GM12872 (cell line): ENCODE results near the gene MADCAM1.

Experiments
- TF ChIP-seq, protein P1 (sequence below): IDR thresholded peaks from 3 replicates; pipeline ENCODE4 v1.5.1; 2011; ENCODE audit warnings: low read depth, mild to moderate bottlenecking, low read length, moderate library complexity; ENCODE audit not compliant: insufficient read depth

The MADCAM1 gene

DNA sequence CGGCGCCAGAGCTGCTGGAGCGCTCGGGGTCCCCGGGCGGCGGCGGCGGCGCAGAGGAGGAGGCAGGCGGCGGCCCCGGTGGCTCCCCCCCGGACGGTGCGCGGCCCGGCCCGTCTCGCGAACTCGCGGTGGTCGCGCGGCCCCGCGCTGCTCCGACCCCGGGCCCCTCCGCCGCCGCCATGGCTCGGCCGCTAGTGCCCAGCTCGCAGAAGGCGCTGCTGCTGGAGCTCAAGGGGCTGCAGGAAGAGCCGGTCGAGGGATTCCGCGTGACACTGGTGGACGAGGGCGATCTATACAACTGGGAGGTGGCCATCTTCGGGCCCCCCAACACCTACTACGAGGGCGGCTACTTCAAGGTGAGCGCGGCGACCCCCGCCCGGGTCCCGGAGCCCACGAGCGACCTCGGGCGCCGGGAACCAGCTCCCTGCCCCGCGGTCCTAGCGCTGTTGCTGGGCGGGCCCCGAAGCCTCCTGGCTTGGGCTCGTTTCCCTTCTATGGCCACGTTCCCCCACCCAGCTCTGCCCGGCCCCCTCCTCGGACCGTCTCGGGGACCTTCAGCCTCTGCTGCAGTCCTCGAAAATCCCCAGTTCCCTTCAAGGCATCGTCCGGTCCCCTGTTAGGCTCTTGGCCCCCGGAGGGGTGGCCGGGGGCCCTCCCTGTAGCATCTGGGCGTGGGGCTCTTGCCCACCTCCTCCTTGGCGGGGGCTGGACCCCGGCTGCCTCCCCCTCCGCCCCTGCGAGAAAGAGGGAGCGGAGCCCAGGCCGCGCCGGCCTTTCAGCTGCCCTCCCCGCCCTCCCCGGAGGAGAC, 35.7 kb downstream of the MADCAM1 start, which contains the start of gene CDC34:
Gene CDC34 (plus strand): TSS at position 8 of the 808 bp plus-strand sequence. CDS start 172 bp downstream, at position 180.
- TF ChIP-seq, protein P1, sequence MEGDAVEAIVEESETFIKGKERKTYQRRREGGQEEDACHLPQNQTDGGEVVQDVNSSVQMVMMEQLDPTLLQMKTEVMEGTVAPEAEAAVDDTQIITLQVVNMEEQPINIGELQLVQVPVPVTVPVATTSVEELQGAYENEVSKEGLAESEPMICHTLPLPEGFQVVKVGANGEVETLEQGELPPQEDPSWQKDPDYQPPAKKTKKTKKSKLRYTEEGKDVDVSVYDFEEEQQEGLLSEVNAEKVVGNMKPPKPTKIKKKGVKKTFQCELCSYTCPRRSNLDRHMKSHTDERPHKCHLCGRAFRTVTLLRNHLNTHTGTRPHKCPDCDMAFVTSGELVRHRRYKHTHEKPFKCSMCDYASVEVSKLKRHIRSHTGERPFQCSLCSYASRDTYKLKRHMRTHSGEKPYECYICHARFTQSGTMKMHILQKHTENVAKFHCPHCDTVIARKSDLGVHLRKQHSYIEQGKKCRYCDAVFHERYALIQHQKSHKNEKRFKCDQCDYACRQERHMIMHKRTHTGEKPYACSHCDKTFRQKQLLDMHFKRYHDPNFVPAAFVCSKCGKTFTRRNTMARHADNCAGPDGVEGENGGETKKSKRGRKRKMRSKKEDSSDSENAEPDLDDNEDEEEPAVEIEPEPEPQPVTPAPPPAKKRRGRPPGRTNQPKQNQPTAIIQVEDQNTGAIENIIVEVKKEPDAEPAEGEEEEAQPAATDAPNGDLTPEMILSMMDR: no peak

DNA sequence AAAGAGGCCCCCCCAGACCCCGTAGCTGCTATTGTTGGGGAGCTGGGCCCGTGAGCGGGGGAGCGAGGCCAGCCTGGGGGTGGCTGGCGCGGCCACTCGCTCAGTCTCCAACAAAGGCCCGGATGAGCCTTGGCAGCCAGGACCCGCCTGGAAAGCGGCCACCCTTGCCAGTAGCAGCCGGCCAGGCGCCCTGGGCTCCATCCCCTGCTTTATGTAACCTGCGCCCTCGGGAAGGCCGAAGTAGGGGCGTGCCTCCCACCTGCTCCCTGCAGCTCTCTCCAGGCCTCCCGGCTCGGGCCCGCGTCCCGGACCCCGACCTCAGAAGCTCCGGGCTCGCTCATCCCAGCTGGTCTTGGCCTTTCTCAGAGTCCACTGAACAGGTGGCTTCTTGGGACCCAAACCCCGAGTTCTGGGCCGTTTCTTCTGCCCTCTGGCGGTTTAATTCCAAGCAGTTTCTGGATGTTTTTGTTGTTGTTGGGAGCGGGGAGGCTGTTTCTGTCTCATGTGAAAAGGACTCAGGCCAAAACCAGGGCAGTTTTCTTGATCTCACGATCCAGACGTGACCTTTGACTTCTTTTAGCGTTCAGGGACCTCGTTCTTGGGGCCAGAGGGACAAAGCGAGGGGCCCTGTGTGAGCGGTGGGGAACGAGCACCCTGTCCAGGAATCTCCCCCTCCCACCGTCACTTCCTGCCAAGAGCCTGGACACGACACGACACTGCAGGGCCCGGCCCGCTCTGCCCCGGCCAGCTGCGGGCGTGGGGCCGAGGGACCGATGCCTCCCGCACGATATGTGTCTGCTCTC, 36.5 kb downstream of the MADCAM1 start:
- TF ChIP-seq, protein P1: peak; percentile 50

DNA sequence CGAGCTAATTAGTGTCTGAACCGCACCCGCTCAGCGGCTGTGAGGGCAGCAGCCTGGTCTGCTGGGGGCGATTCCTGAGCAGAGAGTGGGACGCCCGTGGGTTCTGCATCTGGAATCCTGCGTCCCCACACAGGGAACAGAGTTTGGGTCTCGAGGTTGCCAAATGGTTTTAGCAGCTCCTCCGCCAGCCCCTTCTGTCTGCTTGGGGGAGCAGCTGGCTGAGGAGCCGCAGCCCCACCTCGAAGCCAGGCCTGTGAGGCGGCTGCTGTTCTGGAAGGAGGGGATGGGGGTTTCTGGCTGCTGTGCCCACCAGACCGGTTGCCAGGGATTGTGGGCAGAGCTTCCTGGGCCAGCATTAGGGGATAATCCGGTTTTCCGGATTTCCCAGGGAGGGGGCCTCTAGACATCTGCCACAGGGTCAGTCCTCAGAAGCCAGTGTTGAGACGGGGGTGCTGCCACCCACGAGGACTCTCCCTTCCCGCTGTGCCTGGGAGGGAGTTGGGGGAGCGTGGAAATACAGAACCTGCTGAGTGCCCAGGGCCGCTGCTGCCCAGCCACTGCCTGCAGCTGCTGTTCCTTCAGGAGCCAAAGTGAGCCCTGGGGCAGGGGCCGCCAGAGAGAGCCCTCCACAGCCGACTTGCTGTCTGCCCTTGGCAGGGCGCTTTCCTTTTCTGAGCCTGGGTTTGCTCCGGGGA, 37.2 kb downstream of the MADCAM1 start:
- TF ChIP-seq, protein P1: no peak

DNA sequence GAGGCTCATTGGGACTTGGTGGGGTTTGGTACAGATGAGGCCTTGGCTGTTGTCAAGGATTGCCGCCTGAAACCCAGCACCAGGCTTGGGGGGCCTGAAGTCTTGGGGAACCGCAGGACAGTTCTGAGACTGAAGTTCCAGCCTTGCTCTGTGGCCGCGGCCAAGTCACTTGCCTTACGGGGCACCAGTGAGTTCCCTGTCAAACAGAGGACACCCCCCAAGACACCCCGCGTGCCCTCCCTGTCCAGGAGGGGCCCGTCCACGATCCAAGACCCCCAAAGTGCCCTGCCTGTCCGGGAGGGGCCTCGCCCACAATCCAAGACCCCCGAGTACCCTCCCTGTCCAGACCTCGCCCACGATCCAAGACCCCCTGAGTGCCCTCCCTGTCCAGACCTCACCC, 37.8 kb downstream of the MADCAM1 start:
- TF ChIP-seq, protein P1: 0 out of 3 replicates have a peak, but pooled peaks have one; percentile 10

DNA sequence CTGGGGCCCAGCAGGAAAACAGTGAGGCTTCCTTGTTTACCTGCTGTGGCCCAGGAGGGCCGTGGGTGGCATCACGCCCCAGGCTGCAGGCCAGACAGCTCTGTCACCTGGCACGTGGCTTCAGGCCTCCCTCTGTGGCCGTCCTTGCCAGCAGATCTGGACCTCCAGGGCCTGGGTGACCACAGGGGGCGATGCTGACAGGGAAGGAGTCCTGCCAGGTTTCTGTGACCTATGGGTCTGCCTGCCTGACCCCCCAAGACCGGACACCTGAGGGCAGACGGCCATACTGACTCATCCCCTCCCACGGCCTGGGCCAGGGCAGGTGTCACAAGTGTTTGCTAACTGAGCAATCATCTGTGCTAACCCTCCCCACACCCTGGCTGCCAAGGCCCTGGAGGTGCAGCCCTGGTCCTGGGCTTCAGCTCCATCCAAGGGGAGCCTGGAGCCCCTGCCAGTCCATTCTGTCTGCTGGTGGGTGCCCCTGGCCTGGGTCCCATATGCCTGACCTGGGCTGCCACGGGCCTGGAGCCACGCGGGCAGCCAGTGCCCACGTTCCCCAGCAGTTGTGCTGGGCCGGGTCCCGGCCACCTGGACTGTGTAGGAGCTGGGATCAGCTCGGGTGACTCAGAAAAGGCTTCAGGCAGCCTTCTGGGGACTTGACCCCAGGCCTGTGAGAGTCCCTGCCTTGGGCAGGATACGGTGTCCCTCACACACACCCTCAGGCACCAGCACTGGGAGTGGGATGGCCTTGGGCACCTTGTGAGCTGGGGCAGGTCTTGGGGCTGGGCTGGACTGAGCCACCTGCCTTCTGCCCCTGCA, 38.9 kb downstream of the MADCAM1 start:
- TF ChIP-seq, protein P1: no peak

DNA sequence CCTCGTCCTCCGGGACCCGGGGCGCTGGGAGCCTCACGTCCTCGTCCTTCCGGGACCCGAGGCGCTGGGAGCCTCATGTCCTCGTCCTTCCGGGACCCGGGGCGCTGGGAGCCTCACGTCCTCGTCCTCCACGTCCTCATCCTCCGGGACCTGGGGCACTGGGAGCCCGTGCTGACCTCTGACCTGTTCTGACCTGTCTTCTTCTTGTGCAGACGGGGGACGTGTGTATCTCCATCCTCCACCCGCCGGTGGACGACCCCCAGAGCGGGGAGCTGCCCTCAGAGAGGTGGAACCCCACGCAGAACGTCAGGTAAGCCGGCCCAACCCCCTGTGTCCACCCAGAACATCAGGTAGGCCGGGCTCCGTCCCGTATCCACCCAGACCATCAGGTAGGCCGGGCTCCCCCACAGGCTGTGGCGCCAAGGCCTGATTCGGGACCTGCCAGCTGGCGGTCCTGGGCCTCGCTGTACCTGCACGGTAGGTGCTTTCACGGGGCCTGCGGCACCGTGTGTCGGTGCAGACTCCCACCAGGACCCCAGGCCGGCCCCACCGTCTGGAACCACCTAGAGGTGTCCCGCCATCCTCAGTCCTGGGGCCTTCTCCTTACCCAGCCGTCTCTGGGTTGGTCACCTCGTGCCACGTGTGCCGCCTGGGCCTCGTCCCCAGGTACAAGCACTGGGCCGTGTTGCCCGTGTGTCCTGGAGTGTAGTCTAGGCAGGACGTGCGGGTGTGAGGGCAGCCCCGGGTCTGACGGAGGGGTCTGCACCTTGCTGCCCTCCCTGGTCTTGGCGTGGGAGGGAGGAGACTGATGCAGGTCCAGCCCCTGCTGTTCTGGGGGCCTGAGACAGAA, 40.0 kb downstream of the MADCAM1 start:
- TF ChIP-seq, protein P1: no peak
